Neural crest cell (in vitro differentiated cells): ENCODE measurements around the gene MELTF. TPM values are rescaled to one million over a fixed set of nuclear protein-coding genes. Genes with fewer than 3 reads are reported as not detected.

Experiments
- DNase-seq: peaks from one replicate; pipeline ENCODE4 v3.0.0; 2021; ENCODE audit warnings: low read depth, mixed read lengths, low spot score
- H3K27ac Mint-ChIP-seq: one replicate; pipeline ENCODE4 v1.8.0; 2021; ENCODE audit warnings: mild to moderate bottlenecking, mixed read lengths; ENCODE audit not compliant: unreplicated experiment
- H3K27me3 Mint-ChIP-seq: 2 replicates; pipeline ENCODE4 v1.8.0; 2021; ENCODE audit warnings: low read depth, mild to moderate bottlenecking, mixed read lengths
- H3K36me3 Mint-ChIP-seq: 2 replicates; pipeline ENCODE4 v1.8.0; 2021; ENCODE audit warnings: low read depth, mild to moderate bottlenecking, mixed read lengths
- H3K4me1 Mint-ChIP-seq: 2 replicates; pipeline ENCODE4 v1.8.0; 2021; ENCODE audit warnings: mixed read lengths
- H3K4me3 Mint-ChIP-seq: one replicate; pipeline ENCODE4 v1.8.0; 2021; ENCODE audit warnings: mild to moderate bottlenecking, mixed read lengths
- H3K9me3 Mint-ChIP-seq: 2 replicates; pipeline ENCODE4 v1.8.0; 2021; ENCODE audit warnings: mixed read lengths
- CTCF ChIP-seq: fragments of 200-600 bp; sonication (generic); conservative IDR thresholded peaks from 2 replicates; pipeline ENCODE4 v1.5.0; 2021; ENCODE audit warnings: antibody characterized with exemption, mild to moderate bottlenecking
- total RNA-seq: library from RNA; stranded (reverse); gene quantifications from 2 replicates; pipeline ENCODE4 v1.2.1, GENCODE V29; 2021

The MELTF gene
- total RNA-seq, 1 donor from 2014 or later: 3.9 TPM

GRCh38 chr3:197003461-197004385, 25.9 kb downstream of the MELTF start:
- no peaks in the 10 kb centered on the region for H3K36me3 Mint-ChIP-seq
- H3K4me1 Mint-ChIP-seq: peaks cover 13% of the 10 kb centered on the region
- DNase-seq: no peak
- H3K27me3 Mint-ChIP-seq: no peaks in the 10 kb centered on the region
- no peak for TF ChIP-seq CTCF
- H3K9me3 Mint-ChIP-seq: no peaks in the 10 kb centered on the region
- H3K4me3 Mint-ChIP-seq: peak overlapping the region; percentile 82
- H3K27ac Mint-ChIP-seq: peak overlapping the region; percentile 93

- peaks cover 13% of the 10 kb centered on the region for H3K4me1 Mint-ChIP-seq
- no peaks in the 10 kb centered on the region for H3K9me3 Mint-ChIP-seq
- DNase-seq: peak; percentile 68
- H3K4me3 Mint-ChIP-seq: no peak overlapping the region
- H3K27me3 Mint-ChIP-seq: no peaks in the 10 kb centered on the region
- H3K27ac Mint-ChIP-seq: no peak overlapping the region
- TF ChIP-seq CTCF: peak; percentile 78
- no peaks in the 10 kb centered on the region for H3K36me3 Mint-ChIP-seq
Measured at GRCh38 chr3:197002701-197003454, 26.7 kb downstream of the MELTF start.

- Mint-ChIP-seq H3K4me3 (peak overlapping the region; percentile 91), H3K27me3 (no peaks in the 10 kb centered on the region), H3K9me3 (no peaks in the 10 kb centered on the region), H3K36me3 (no peaks in the 10 kb centered on the region), H3K27ac (no peak overlapping the region), H3K4me1 (peaks cover 13% of the 10 kb centered on the region)
- TF ChIP-seq CTCF: no peak
- no peak for DNase-seq
Measured at GRCh38 chr3:197001972-197002700, 27.5 kb downstream of the MELTF start.

DNA sequence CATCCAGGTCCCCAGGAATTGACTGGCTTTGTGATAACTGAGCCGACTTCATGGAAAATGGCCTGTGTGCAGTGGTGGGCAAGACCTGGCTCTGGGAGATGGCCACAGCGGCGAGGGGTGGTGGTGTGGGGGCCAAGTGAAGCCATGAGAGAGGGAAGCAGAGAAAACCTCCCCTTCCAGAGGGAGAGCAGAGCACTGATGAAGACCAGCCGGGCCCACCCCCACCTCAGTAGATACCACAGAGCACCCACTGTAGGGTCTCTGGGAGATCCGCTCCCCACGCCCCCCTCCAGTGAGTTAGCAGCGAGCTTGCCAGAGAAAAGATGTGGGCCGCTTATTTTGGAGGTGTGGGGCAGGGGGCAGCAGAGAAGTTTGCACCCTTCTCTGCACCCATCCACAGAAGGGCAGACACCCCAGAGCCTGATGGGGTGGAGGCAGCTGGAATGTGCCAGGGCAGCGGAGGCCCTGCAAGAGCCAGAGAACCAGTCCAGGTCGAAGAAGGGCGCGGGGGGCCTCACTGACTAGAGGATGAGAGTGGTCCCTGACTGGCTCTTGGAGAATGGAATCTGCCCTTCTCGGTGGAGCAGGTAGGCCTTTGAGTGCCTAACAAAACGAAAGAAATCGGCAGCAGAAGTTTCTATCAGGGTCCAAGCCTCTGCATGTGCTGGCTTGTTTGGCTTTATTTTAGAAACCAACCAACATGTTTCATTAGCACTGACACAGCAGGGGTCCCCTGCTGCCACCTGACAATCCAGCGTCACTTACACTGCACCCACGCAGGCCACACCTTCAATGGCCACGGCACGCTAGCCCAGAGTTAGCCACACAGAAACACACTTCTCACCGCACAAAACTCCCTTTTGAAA, 28.3 kb downstream of the MELTF start:
- no peak for TF ChIP-seq CTCF
- peaks cover 13% of the 10 kb centered on the region for H3K4me1 Mint-ChIP-seq
- DNase-seq: no peak
- H3K27me3 Mint-ChIP-seq: no peaks in the 10 kb centered on the region
- H3K9me3 Mint-ChIP-seq: no peaks in the 10 kb centered on the region
- H3K36me3 Mint-ChIP-seq: no peaks in the 10 kb centered on the region
- peak overlapping the region; percentile 91 for H3K4me3 Mint-ChIP-seq
- no peak overlapping the region for H3K27ac Mint-ChIP-seq
